Stimulated activated naive CD4-positive, alpha-beta T cell (primary cell): Measurements from ENCODE around the gene FOXP1.

Experiments
- DNase-seq, 6 experiments: peaks; one replicate each; lab custom pipeline; 2025; lab: John Stamatoyannopoulos, UW

FOXP1 gene

DNA sequence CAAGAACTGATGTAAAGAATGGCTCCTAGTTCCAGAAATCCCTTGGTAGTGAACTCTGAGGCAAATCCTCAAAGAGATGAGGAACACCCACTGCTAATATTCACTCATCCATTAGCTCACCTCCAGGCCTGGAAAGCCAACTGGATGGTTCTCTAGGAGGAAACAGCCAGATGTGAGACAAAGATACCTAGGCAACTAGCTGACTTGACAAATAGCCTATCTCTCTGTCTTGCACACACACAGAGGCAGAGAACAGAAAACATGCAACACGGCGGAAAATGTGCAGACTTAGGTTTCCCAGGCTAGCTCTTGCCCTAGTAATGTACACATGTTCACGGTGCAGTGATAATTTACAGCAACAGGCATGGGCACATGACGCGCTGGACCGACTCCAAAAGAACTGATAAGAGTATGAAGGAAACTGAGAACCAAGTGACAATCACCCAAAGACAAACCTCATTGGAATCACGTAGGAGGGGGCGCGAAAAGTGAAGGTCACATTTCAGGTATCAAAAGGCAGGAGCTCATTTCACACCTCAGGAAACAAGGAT, 318.1 kb downstream of the FOXP1 start:
- DNase-seq = no peak

DNA sequence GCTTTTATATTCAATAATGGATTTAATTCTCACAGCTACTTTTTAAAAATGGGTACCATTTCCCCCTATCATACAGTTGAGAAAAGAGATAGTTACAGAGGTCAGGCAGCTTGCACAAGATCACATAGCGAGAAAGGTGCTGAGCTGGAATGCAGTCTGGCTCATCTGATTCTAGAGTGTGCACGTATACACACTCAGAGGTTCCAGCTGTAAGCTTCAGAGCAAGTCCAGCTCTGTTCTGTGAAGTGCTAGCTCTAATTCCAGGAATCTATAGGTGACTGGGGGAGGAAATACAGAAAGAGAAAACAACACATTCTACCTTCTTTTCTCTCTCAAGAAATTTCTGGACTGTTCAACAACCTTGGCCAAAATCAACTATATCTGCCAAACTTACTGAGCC, 318.7 kb downstream of the FOXP1 start:
- DNase-seq = no peak

DNA sequence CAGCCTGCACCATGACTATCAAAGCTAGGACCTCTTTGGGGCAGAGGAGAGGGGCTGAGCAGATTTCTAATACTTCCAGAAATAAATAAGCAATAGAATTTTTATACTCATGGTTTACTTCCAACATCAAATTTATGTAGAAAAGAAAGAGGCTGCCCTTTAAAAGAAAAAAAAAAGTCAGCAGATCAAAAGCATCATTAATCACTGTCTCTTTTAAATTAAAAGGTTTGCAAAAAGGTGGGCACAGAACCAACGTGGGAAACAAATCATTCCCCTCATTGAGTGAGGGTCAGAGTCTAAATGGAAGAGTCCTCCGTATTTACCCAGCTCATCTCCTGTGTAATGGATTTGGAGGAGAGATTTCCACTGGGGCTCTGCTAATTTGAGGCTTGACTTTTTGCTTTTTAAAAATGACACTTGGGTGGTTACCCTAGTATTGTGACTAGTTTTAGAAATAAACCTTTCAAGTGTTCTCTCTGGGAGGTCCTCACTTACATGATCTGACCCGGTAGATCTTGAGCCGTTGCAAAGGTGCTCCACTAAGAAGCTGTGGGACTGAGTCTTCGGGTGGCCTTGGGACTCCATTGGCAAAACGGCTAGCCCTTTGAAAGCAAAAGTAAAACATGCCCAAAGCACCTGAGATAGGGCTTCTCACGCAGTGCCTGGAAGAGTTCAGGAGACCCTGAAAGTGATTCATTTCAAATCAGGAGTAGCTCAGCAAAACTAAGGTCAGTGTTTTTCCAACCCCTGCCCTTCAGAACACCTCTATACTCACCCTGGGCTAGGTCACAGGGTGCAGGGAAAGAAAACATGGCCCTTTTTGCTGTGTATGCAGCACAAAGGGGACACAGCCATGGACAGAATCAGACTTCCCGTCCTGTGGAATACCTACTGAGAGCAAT, 320.9 kb downstream of the FOXP1 start:
- DNase-seq = no peak

DNA sequence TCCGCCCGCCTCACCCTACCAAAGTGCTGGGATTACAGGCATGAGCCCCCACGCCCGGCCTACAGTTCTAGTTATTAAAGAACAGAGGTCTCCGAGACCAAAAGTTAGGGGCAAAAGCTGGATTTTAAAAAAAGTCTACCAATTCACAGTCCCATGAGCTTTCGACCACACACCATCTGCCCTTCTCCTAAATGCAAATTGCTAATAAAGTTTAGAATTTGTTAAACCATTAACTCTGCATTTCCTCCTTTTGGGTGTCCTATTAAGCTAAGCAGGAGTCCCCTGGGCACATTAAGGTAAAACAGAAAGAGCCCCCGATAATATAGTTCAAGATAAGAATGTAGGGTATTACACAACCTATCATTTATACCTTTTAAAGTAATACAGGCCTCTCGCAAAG, 322.7 kb downstream of the FOXP1 start:
- DNase-seq = no peak

DNA sequence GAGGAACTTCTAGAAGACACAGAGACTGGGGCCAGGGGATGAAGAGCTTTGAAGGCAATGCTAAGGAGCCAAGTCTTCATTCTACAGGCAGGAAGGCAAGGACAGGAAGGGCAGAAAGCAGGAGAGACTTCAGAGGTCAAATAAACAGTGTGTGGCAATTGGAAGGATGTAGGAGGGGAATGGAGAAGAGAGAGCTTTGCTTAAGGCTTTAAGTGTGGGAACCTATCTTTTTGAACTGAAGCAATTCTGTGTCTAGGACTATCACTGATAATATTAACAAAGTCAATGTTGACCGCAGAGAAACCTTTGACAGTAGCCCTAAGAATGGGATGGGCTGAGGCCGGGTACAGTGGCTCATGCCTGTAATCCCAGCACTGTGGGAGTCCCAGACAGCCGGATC, 325.0 kb downstream of the FOXP1 start:
- DNase-seq = no peak

DNA sequence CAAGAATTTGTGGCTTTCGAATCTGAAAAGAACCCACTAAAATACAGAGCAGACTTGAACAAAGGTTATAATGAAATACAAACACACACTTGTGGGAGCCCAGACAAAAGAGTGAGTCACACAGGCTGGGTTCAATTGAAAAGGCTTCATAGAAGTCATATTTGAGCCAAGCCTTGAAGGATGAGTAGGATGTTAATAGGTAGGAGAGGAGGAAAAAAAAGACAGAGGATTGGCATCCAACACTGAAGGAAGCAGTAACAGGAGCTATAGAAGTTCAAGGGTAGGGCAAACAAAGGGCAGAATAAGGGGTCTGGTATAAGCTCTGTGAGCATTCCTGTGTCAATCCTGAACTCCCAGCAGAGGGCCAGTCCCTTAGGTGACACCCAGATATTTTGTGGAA, 325.4 kb downstream of the FOXP1 start:
- DNase-seq = no peak

DNA sequence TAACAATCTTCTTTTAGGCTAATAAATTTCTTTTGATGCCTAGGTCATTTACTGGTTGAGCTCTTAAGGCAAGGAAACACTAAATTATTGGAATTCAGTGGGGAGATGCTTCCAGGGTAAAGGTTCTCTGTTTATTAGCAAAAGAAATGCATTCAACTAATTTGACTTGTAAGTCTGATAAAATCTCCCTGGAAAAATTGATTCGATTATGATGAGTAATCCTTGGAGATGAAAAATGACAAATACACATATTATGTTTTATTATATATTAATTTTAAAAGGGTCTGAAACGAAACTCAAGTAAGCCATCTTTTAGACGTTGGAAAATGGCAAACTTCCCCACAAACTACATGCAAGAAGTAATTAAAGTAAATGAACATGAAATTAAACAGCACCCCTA, 328.0 kb downstream of the FOXP1 start:
- no peak for DNase-seq

DNA sequence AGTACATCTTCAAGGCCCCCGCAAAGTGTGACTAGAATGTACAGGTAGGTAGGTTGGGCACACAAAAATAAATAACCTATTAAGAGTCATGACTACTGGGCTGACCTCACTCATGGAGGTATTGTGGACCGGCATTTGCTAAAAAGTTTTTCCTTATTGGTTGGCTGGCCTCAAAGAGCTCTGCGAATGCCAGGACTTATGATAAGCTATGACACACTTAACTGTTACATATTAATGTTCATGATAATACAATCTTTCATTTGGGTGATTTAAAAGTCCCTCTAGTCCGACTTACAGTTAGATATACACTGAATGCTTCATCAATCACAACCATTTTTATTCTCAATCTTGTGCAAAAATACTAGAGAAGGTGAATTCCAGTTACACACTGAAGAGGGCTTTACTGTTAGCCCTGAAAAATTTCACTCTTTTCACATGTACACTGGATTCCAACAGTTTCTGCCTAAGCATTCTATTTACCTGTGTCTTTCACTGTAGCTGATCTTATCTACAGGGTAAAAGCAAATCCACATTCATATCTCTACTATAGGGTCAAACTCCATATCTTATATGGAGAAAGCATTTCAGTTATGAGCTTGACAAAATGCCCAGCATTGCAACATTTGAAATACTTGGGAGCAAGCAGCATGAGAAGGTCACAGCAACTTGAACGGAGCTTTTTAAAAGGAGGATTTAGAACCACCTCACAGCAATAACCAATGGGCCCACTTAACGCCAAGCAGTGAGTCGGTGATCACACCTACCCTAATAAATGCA, 329.1 kb downstream of the FOXP1 start:
- no peak for DNase-seq

DNA sequence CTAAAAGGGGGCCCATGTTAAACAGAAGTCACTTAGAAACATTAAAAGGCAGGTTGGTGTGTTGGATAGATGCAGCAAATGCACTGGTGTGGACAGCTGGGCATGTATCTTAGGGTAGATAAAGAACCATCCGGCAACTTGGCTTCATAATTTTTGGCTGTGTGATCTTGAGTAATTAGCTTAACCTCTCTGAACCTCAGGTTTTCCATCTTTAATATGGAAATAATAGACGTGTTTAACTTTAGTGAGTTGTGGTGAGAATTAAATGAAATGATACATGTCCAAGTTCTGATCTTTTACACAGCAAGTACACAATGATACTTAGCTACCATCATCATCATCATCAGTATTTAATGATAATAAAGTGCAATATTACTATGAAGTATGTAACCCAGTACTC, 330.4 kb downstream of the FOXP1 start:
- DNase-seq = no peak

DNA sequence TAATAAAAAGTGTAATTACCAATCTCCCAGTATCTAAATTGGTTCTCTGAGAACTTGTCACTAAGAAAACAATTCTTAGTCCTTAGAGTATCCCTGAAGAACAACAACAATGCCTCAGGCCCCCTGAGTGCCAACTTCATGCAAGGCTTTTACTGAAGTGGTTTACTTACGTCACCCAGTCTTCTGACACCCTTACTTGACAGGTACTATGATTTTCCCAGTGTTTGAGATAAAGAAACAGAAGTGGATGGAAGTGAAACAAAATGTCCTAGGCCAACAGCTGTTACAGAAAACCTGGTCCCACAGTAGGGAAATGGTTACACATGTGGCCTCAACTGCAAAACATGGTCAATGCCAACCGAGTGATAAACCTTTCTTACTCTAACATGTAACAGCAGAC, 331.1 kb downstream of the FOXP1 start:
- DNase-seq = no peak

DNA sequence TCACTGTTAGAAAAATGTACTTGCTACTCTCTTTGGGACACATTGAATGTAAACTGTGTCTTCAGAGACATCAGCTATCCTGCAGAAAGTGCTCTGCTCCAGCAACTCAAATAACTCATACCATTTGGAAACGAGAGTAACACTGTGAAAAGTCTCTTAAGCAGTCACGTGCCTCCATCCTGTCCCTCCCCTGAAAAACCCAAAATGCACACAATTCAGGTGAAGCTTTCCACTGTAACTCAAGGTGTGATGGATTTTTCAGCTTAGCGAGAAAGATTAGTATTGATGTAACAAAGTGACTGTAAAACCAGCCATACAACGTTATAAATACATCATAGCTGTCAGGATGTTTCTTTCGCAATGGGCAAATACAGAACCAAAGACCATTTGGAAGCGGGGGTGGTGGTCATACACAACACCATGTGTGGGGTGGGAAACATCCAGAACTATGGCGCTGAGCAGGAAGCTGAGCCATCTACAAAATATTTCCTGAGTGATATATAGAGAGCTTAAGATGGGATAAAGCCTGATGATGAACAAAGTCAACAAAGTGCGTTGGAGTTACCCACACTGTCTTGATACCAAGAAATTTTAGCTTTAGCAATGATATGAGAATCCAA, 332.3 kb downstream of the FOXP1 start:
- DNase-seq = no peak

DNA sequence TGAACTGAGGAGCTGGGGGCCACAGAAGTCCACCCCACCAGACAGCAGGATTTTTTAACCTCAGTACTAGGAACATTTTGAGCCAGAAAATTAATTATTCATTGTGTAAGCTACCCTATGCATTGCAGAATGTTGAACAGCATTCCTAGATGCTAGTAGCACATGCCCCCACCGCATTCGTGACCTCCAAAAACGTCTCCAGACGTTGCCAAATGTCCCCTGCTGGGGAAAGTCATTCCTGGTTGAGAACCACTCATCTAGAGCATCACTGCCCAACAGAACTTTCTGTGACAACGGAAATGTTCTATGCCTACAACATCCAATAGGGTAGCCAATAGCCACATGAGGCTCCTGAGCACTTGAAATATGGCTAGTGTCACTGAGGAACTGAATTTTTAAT, 333.5 kb downstream of the FOXP1 start:
- DNase-seq = no peak

DNA sequence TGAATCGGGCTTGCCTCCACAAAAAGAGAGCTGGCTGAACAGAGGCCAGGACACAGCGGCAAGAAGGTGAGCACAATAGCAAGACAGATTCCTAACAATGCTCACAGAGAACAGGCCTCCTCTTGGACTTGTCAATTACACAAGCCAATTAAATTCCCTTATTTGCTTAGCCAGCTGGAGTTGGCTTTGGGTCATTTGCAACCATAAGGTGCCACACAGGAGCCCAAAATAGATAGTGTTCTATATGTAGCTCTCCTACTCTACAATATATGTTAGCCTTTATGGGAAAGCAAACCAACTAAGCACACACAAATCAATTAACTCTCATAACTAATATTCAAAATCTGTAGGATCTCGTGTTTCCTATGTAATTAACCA, 335.6 kb downstream of the FOXP1 start:
- DNase-seq = no peak

DNA sequence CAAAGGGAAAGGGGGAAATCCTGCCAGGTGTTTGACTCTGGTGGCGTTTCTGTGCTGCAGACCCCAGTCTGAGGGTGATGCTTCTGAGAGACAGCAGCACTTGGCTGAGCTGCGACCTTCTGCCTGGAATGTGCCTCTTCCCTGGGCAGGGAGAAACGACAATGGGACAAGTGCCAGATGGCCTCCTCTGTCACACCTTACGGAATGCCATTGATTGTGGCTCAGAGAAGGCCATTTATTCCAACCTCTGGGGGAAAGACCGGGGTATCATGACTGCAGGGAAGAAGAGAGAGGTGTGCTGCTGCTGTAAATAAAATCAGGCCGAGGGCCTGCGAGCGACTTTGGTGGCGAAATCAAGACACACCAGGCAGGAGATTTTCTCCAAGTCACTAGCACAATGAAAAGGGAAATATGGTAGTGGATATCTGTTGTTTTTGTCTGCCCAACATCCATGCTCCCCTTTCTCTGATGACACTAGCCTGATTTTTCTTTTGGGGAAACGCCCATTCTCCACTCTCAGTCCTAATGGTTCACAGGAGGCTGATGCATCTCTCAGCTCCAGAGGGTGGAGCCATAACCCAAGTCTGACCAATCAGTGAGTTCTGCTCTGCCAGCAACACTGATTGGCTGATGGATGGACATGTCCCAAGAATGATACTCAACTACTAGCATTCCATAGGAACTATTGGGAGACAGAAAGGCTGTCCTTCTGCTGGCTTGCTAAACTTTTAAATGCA, 336.1 kb downstream of the FOXP1 start:
- DNase-seq = no peak

DNA sequence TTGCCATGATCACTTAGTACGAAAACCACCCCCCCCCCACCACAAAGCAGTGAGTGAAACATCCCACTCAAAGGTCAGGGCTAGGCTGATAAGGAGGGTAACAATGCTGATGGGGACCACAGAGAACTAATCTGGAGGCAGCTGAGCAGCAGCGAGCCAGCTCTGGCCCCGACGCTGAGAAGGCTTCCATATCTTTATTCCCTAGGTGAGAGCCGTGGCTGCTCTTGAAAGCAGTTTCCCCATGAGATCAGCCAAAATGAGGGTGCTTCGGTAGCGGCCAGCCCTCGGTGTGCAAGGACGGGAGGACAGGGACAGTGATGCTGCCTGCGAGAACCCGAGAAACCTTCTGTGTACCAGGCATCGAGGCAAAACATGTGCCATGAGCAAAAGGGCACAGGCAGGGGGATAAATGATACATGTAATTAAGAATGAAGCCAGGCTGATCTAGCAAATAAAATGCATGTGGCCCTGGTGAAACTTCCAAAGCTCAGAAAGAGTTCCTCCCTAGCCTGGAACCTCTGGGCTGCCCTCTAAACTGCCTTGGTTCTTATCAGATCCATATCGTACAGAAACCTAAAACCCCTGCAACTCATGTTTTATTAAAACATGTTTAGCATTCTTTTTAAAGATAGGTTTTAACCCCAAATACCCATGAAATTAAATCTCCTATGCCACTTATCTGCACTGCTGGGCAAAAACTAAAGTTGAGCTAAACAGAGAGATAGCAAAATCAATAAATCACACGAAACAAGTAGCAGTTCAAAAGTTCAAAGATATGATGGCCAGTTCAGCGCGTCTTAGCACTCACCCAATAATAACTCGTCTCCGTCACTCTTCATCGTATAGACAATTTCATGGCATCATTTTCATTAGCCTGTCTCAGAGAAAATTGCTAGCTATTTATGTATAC, 337.3 kb downstream of the FOXP1 start:
- no peak for DNase-seq

DNA sequence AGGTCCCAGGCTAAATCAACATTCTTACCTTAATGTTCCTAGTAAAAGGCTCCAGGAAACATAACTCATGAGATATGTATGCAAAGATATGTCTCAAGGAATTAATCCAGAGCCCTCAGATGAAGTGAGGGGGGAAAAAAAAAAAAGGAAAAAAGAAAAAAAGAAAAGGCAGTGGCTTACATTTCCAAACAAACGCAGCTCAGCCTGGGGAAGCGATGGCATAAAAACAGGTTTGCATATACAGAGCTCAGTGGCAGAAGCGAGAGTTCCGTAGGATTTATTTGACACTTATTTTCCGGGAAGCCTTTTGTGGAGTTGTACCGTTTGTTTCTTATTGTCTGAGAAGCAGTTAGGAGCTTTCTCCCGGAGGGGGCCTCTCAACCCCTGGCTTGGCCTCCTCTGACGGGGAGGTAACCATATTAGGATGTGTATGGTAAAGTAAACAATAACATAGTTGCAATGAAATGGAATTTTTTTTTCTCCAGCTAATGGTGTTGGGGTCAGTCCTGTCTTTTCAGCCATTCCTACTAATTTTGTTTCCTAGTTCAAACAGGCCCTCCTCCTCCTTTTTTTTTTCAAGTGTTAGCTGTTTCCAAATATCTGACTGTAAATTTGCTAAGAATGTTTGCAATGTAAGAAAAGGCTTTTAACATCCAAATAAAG, 338.6 kb downstream of the FOXP1 start:
- no peak for DNase-seq

DNA sequence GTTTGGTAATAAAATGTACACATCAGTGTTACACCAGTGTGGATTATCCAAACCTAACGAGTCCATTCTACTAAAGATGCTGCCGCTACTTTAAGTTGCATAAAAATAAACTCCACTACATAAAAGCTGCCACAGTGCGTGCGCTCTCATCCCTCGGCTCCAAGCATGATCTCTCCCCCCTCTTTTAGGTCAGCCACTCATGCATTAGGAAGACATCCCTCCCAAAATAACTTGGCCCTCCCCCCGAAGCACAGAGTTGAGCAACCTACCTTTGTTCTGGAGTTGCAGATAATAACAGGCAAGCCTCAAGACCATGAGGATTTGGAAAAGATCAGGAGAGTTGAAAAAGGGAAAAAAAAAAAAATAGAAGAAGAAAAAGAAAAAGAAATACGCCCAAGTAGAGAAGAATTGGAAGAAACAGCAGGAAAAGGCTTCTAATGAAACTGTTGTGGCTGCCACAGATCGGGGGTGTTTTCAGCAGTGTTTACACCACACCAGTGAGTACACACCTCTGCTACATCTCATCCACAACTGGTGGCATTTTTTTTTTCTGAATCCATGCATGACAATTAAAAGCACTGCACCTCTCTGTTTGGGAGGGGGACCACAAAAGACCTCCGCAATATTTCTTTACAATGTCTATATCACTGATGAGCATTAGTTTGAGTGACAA, 339.2 kb downstream of the FOXP1 start:
- DNase-seq = no peak

DNA sequence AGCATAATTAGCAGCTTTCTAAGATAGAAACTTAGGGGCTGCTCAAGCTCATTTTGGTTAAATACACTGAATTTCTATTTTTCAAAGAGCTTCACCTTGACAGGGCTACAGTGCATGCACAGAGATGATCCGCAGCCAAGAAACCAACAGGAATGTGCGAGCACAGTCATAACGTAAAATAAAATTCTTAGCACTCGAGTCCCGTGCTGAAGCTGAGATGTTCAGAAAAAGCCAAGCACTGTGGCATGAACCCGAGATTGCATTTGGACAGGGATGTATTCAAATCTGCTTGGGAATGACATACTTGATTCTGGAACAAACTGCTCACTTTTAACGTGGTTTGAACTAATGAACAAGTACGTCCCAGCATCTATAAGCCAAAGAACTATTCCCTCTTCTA, 340.3 kb downstream of the FOXP1 start:
- DNase-seq = no peak

DNA sequence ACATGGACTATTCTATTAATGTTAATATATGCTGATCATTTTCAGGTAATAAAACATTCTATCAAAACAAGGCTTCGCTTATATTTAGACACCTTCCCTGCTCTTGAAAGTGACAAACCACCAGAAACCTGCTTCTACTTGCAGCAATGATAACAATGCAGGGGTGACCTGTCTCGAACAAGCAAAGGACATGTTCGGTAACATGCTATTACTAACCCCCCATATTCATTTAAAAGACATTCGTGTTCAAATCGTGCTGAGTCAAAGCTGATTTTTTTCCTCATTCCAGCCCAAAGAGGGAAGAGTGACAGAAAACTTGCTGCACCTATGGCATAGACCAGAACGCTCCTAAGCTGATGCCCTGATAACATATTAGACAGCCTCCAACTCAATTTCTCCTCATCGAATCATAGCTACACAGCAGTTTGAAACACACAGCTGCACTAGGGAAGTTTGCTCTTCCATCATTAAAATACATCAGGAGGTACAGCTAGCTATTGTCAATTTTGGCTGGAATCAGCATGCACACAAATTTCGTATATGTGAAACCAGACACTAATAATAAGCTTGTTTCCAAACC, 341.5 kb downstream of the FOXP1 start:
- no peak for DNase-seq
